ENCODE measurements around the gene PLOD1.
A peak's percentile ranks its signal among the peaks of the same experiment; 100 is the strongest.

Gene PLOD1

GRCh38 chr1:11934302-11935056, at the start of gene PLOD1:
PLOD1 (plus strand) TSS chr1:11934717; CDS start chr1:11934780, 63 bp downstream.
- ChIA-PET CTCF (no interaction called here), POLR2A (interaction anchor here (0.6 to 1.0 kb wide), 12 partner anchors 8 to 85 kb away, joined by 3 to 10 read pairs (median 4); partner anchors contain the start of genes KIAA2013, MFN2 and MIIP)
- TF ChIP-seq SP1 (IDR thresholded peaks at IDR 0.05) (no peak), NFRKB (IDR thresholded peaks at IDR 0.05) (no peak), TARDBP (IDR thresholded peaks at IDR 0.05) (no peak), LEF1 (IDR thresholded peaks at IDR 0.05; ENCODE audit: borderline replicate concordance) (no peak), PKNOX1 (IDR thresholded peaks at IDR 0.05) (no peak), SUZ12 (IDR thresholded peaks at IDR 0.05) (no peak), L3MBTL2 (conservative IDR thresholded peaks at IDR 0.05) (peak; percentile 45; the same call in 1 of the 2 replicates)
- peak; percentile 83 for DNase-seq (ENCODE audit: extremely low spot score)

GRCh38 chr1:11885916-11886315, 48.6 kb upstream of the PLOD1 start:
- ChIA-PET POLR2A (interaction anchor here (2.7 kb wide), 1 partner anchor 23 kb away, joined by 16 read pairs; no protein-coding TSS in a partner anchor), CTCF (no interaction called here)
- no peak for TF ChIP-seq FOXA1 (IDR thresholded peaks at IDR 0.05)
- no peak for TF ChIP-seq ZNF384 (IDR thresholded peaks at IDR 0.05)
- no peak for TF ChIP-seq FOXM1 (IDR thresholded peaks at IDR 0.05; ENCODE audit: borderline replicate concordance)
- no peak for TF ChIP-seq LEF1 (IDR thresholded peaks at IDR 0.05; ENCODE audit: borderline replicate concordance)
- TF ChIP-seq L3MBTL2 (conservative IDR thresholded peaks at IDR 0.05), result no peak
- no peak for TF ChIP-seq TARDBP (IDR thresholded peaks at IDR 0.05)
- no peak for TF ChIP-seq HDGF (IDR thresholded peaks at IDR 0.05; ENCODE audit: borderline replicate concordance)
- no peak for TF ChIP-seq SUZ12 (IDR thresholded peaks at IDR 0.05)
- TF ChIP-seq FOXK2 (IDR thresholded peaks at IDR 0.05), result no peak
- no peak for TF ChIP-seq SP1 (IDR thresholded peaks at IDR 0.05)
- DNase-seq (ENCODE audit: extremely low spot score), result no peak

GRCh38 chr1:11886986-11887665, 47.4 kb upstream of the PLOD1 start:
- TF ChIP-seq CTBP1 (IDR thresholded peaks at IDR 0.05; ENCODE audit: borderline replicate concordance) (no peak), FOXM1 (IDR thresholded peaks at IDR 0.05; ENCODE audit: borderline replicate concordance) (no peak), LEF1 (IDR thresholded peaks at IDR 0.05; ENCODE audit: borderline replicate concordance) (no peak), NFRKB (IDR thresholded peaks at IDR 0.05) (no peak), BHLHE40 (IDR thresholded peaks at IDR 0.05; ENCODE audit: borderline replicate concordance) (no peak), HDGF (IDR thresholded peaks at IDR 0.05; ENCODE audit: borderline replicate concordance) (no peak), TARDBP (IDR thresholded peaks at IDR 0.05) (no peak), SUZ12 (IDR thresholded peaks at IDR 0.05) (no peak), FOXA1 (IDR thresholded peaks at IDR 0.05) (no peak), ARNT (IDR thresholded peaks at IDR 0.05) (no peak), ELF4 (IDR thresholded peaks at IDR 0.05) (no peak), SP1 (IDR thresholded peaks at IDR 0.05) (no peak), PKNOX1 (IDR thresholded peaks at IDR 0.05) (no peak)
- CTCF ChIA-PET, result interaction anchor here (0.6 kb wide), 1 partner anchor 41 kb away, joined by 5 read pairs; no protein-coding TSS in a partner anchor
- POLR2A ChIA-PET, result interaction anchor here (0.8 to 2.7 kb wide), 2 partner anchors 21 to 91 kb away, joined by 4 to 16 read pairs; no protein-coding TSS in a partner anchor
- DNase-seq (ENCODE audit: extremely low spot score), result no peak

- ChIA-PET CTCF (no interaction called here), POLR2A (interaction anchor here (0.8 to 2.7 kb wide), 2 partner anchors 21 to 91 kb away, joined by 4 to 16 read pairs; no protein-coding TSS in a partner anchor)
- DNase-seq (ENCODE audit: extremely low spot score), result no peak
- no peak for TF ChIP-seq NFRKB (IDR thresholded peaks at IDR 0.05)
- no peak for TF ChIP-seq LEF1 (IDR thresholded peaks at IDR 0.05; ENCODE audit: borderline replicate concordance)
- no peak for TF ChIP-seq SUZ12 (IDR thresholded peaks at IDR 0.05)
- TF ChIP-seq ZNF384 (IDR thresholded peaks at IDR 0.05), result no peak
- TF ChIP-seq FOXM1 (IDR thresholded peaks at IDR 0.05; ENCODE audit: borderline replicate concordance), result no peak
- TF ChIP-seq HDGF (IDR thresholded peaks at IDR 0.05; ENCODE audit: borderline replicate concordance), result no peak
- TF ChIP-seq FOXK2 (IDR thresholded peaks at IDR 0.05), result no peak
- no peak for TF ChIP-seq ARNT (IDR thresholded peaks at IDR 0.05)
- no peak for TF ChIP-seq FOXA1 (IDR thresholded peaks at IDR 0.05)
- TF ChIP-seq BHLHE40 (IDR thresholded peaks at IDR 0.05; ENCODE audit: borderline replicate concordance), result no peak
- no peak for TF ChIP-seq TARDBP (IDR thresholded peaks at IDR 0.05)
- TF ChIP-seq ELF4 (IDR thresholded peaks at IDR 0.05), result no peak
- no peak for TF ChIP-seq CTBP1 (IDR thresholded peaks at IDR 0.05; ENCODE audit: borderline replicate concordance)
- no peak for TF ChIP-seq PKNOX1 (IDR thresholded peaks at IDR 0.05)
- no peak for TF ChIP-seq L3MBTL2 (conservative IDR thresholded peaks at IDR 0.05)
- TF ChIP-seq SP1 (IDR thresholded peaks at IDR 0.05), result no peak
These were observed 46.9 kb upstream of the PLOD1 start for GRCh38 chr1:11887666-11888007.

- TF ChIP-seq ZNF384 (IDR thresholded peaks at IDR 0.05) (no peak), NFRKB (IDR thresholded peaks at IDR 0.05) (no peak), ARNT (IDR thresholded peaks at IDR 0.05) (no peak), PKNOX1 (IDR thresholded peaks at IDR 0.05) (no peak), FOXK2 (IDR thresholded peaks at IDR 0.05) (no peak), FOXM1 (IDR thresholded peaks at IDR 0.05; ENCODE audit: borderline replicate concordance) (no peak), SUZ12 (IDR thresholded peaks at IDR 0.05) (no peak)
- POLR2A ChIA-PET, result no interaction called here
- no peak for DNase-seq (ENCODE audit: extremely low spot score)
- CTCF ChIA-PET, result interaction anchor here (1.1 kb wide), 1 partner anchor 50 kb away, joined by 4 read pairs; no protein-coding TSS in a partner anchor
These were observed 46.2 kb upstream of the PLOD1 start for GRCh38 chr1:11888206-11888876.
